Stomach (tissue), 4 donors: ENCODE results near the gene GNAO1.

Source experiments
- EP300 ChIP-seq: sonication (generic); formaldehyde crosslinking; IDR thresholded peaks from one replicate; pipeline ENCODE4 v1.6.1; 2017; ENCODE audit warnings: antibody characterized with exemption
- POLR2A ChIP-seq, 4 donors: fragments of 450-650 bp; IDR thresholded peaks; one replicate each; pipeline ENCODE4 v1.6.1; 2016; ENCODE audit warnings: antibody characterized with exemption in 4 of 4, control low read depth in 2 of 4, mild to moderate bottlenecking in 1 of 4, moderate library complexity in 1 of 4
- POLR2AphosphoS5 ChIP-seq, 3 donors: sonication (generic); formaldehyde crosslinking; IDR thresholded peaks; one replicate each; pipeline ENCODE4 v1.6.1; 2016; ENCODE audit warnings: antibody characterized with exemption in 3 of 3
- TF ChIP-seq, protein P1 (sequence below), 7 experiments: fragments of 450-650 bp in 4 of 7; fragments of 200-600 bp in 3 of 7; sonication (generic) in 3 of 7; IDR thresholded peaks; one replicate each; pipeline ENCODE4 v1.5.1; 2016 to 2019; ENCODE audit warnings: antibody characterized with exemption in 7 of 7, control low read depth in 2 of 7, mild to moderate bottlenecking in 1 of 7

DNA sequence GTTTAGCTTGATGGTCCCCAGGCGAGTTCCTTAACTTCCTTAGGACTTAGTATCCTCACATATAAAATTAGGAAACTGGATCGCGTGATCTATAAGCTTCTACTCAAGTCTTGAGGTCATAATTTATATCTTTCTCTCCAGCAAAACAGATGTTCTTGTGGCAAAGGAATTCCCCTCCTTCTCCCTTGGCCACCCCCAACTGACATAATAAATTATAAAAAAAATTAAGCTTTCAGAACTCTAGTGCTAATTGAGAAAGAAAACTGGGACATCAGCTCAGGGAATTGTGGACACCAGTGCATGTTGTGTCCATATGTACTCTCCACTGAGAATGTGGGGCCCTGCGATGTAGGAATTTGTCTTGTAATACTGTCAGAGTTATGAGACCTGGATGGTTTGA, 13.5 kb downstream of the GNAO1 start:
- TF ChIP-seq, protein P1, sequence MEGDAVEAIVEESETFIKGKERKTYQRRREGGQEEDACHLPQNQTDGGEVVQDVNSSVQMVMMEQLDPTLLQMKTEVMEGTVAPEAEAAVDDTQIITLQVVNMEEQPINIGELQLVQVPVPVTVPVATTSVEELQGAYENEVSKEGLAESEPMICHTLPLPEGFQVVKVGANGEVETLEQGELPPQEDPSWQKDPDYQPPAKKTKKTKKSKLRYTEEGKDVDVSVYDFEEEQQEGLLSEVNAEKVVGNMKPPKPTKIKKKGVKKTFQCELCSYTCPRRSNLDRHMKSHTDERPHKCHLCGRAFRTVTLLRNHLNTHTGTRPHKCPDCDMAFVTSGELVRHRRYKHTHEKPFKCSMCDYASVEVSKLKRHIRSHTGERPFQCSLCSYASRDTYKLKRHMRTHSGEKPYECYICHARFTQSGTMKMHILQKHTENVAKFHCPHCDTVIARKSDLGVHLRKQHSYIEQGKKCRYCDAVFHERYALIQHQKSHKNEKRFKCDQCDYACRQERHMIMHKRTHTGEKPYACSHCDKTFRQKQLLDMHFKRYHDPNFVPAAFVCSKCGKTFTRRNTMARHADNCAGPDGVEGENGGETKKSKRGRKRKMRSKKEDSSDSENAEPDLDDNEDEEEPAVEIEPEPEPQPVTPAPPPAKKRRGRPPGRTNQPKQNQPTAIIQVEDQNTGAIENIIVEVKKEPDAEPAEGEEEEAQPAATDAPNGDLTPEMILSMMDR (IDR thresholded peaks at IDR 0.05), result no peak
- TF ChIP-seq POLR2A (IDR thresholded peaks at IDR 0.05), result no peak
- TF ChIP-seq EP300, result no peak
- no peak for TF ChIP-seq POLR2AphosphoS5 (IDR thresholded peaks at IDR 0.05)
